Testis (tissue), 2 donors: ENCODE data around the gene MTARC2.

Experiments
- POLR2A ChIP-seq: fragments of 450-650 bp; IDR thresholded peaks from one replicate; pipeline ENCODE4 v1.6.1; 2017; ENCODE audit warnings: antibody characterized with exemption, mild to moderate bottlenecking, moderate library complexity
- TF ChIP-seq, protein P1 (sequence below), 3 experiments: fragments of 450-650 bp in 2 of 3; fragments of 200-600 bp in 1 of 3; sonication (generic) in 1 of 3; IDR thresholded peaks; one replicate each; pipeline ENCODE4 v1.5.1; 2016 to 2019; ENCODE audit warnings: antibody characterized with exemption in 3 of 3, mild to moderate bottlenecking in 2 of 3, moderate library complexity in 1 of 3

DNA sequence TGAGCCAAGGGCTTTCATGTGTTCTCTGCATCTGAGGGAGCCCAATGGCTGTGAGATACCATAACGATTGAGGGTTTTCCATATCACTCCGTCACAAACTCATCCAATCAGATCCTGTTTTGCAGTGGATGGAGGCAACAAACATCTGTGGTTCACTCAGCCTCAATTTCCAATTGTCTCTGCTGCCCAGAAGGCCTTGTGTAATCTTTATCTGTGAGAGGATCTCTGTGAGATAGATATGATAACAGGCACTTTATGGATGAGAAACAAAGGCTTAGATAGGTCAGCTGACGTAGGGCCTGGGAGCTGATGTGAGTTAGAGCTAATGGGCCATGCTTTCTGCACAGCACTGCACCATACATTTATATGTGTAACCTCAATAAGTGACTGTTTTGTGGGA is 35.3 kb downstream of the MTARC2 start:
- TF ChIP-seq, protein P1, sequence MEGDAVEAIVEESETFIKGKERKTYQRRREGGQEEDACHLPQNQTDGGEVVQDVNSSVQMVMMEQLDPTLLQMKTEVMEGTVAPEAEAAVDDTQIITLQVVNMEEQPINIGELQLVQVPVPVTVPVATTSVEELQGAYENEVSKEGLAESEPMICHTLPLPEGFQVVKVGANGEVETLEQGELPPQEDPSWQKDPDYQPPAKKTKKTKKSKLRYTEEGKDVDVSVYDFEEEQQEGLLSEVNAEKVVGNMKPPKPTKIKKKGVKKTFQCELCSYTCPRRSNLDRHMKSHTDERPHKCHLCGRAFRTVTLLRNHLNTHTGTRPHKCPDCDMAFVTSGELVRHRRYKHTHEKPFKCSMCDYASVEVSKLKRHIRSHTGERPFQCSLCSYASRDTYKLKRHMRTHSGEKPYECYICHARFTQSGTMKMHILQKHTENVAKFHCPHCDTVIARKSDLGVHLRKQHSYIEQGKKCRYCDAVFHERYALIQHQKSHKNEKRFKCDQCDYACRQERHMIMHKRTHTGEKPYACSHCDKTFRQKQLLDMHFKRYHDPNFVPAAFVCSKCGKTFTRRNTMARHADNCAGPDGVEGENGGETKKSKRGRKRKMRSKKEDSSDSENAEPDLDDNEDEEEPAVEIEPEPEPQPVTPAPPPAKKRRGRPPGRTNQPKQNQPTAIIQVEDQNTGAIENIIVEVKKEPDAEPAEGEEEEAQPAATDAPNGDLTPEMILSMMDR (IDR thresholded peaks at IDR 0.05): no peak
- no peak for TF ChIP-seq POLR2A
